CD4-positive, alpha-beta T cell treated with Interleukin-12 subunit alpha and Interleukin-12 subunit beta, for 1 hour (primary cell): ENCODE results near the gene HDLBP.

Experiments
- DNase-seq: peaks from one replicate; pipeline ENCODE4 v3.0.0-alpha.2; 2020

HDLBP gene

DNA sequence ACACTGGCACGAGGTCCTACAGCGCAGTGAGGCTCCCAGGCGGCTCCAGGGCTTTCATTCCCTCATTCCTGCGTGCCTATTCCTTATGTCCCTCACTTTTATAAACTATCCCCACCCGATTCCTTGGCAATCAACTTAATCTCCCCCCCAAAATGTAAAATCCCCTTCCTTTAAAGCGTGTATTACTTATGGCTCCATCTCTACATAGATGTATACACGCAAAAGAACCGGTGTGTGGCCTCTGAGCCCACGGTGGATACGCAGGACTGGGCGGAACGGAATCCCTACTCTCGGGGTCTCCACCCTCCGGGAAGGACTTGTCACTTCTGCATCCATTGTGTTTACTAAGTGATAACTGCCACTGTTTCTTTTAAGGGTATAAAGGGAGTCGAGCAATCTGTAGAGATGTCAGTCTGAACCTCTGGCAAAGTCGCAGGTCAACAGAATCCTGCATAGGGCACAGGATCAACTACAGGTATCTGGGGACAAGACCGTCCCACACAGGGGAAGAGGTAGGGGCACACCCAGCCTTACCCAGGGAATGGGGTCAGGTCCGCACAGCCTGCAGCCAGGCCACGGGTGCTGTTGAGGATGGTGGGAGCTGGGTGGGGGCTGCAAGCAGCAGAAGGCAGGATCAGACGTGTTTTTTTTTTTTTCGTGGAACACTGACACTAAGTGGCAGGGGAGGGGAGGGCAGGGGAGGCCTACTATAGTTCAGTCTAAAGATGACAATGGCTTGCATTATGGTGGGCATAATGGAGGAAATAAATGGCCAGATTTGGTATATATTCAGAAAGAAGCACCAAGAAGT, 42.1 kb downstream of the HDLBP start:
- no peak for DNase-seq

DNA sequence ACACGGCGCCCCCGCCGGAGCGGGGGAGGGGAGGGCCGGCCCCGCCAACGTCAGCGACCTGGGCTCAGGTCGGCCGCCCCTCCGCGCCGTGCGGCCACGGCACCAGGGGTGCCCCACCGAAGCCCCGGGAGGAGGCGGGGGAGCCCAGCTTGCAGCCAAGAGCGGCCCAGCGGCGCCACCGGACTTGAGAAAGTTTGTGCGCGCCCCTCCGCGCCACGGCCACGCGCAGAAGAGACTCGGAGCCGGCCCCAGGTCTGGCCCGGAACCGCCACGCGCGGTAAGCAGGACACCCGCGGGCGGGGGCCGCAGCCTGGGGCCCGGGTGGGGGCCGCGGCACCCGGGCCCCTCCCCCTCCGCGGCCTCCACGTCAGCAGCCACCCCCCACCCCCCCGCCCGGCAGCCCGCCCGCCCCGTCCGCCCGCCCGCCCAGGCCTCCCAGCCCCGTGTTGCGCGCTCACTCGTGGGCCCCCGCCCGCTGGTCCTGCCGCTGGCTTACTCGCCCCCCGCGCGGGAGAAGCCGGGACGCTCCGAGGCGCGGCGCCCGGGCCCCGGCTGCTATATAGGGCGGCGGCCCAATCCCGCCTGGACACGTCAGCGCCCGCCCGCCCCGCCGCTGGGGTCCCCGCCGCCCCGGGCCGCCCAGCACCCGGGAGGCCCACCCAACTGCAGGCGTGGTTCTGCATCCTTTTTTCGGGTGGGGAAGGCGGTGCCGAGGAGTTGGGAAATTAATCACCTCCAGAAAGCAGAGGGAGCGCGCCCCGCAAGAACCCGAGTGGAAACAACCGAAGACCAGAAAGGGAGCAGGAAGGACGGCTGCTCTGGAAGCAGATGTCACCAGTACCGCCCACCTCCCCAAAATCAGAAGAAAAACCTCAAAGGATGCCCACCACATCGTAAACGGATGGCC, 42.9 kb downstream of the HDLBP start:
- peak; percentile 65 for DNase-seq

DNA sequence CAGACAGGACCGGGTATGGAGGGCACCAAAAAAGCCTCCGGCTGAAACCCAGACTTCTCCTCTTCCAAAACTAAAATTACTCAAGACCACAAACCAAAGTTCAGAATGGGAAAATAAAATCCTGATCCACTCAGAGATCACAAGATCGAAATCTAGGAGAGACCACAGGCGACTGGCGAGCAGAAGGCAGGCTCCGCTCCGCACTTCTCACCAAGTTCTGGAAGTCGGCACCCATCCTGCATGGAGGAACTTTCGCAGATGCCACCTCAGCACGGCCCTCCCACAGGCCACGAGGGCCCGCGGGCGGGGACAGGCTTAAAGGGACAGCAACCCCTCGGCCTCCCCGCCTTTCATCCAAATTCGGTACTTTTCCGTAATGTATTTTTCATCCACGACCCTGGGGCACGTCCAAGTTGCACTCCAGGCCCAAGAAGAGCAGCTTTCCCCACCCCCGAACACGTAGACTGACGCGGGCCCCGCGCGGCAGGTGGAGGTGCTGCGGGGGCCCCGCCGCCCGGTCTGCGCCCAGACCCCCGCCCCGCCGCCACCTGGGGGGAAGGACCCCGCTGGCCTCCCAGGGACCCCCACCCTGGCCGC, 43.7 kb downstream of the HDLBP start:
- peak; percentile 54 for DNase-seq

DNA sequence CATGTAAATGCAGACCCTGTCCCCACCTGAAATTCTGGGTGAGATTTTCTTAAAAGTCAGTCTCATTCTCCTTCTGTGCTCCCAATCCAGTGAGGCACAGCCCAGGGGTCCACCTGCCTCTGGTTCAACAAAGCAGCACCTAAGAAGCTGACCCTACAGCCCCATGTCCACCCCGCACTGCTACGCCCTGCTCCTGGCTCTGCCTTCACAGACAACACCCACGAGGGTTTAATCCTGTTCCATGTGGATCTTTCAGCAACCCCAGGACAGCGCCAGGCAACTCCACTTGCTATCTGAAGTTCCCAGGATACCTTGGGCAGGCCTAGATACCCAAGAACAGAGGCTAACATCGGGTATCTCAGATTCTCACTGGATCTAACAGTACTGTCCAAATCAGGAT, 44.9 kb downstream of the HDLBP start:
- DNase-seq = no peak

DNA sequence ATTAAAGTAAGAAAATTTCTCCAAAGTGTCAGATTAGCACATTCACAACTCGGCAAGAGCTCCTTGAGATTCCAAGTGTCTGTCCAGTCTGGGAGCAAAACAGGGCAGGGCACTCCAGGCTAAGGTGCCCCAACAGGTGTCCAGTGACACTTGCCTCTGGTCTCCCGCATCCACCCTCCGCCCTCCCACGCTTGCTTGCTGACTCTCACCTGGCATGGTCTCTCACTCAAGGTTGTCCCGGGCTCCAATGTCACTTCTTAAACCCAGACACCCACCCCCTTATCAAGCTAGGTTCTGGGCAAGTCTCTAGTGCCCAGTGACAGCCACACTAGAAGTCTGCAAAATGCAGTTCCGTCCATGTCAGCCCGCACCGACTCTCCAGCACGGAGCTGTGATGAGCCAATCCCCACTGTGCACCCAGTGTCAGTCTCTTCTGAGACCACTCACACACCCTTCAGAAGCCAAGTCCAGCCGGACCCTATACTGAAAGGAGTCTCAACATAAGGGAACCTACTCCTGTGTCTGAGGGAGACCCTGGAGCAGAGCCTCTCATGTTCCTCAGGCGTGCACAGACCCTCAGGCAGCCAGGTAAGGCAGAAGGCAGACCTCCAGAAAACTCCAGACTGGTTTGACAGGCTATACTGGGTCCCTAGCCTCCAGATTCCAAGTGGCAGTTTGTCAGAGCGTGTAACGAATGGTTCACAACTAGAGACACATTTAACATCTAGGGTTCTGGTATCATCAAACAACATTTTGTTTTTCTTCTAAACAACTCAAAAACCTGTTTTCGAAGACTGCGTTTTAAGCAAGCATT, 45.6 kb downstream of the HDLBP start:
- DNase-seq = no peak

DNA sequence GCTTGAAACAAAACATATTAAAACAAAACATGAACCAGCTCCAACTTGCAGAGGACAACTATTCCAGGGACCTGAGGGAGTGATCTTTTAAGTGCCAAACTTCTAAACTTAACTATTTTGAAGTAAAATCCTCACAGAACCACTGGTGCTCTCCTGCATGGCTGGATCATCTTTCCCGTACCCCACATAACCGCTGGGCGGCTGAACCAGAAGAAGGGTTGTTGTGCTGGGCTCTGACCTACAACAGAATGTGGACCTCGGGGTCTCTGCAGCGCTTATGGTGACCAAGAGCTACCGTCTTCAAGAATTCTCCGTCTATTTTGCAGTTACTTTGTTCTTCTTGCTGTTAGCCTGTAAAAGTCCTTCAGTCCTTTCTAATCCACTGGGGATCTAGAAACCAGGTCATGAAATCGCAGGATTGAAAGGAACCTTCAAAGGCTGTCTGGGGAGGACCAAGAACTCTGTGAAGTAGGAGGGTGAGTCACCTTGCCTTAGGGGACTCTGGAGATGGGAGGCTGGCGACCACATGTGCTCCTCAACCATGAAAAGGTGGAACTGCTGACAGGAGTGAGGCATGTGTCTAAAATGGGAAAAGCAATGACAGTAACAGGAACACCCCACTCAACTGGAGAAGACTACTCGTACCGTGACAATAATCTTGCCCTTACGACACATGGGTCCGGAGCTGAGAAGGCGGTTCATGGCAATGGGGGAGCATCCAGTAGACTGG, 46.6 kb downstream of the HDLBP start:
- DNase-seq = no peak

DNA sequence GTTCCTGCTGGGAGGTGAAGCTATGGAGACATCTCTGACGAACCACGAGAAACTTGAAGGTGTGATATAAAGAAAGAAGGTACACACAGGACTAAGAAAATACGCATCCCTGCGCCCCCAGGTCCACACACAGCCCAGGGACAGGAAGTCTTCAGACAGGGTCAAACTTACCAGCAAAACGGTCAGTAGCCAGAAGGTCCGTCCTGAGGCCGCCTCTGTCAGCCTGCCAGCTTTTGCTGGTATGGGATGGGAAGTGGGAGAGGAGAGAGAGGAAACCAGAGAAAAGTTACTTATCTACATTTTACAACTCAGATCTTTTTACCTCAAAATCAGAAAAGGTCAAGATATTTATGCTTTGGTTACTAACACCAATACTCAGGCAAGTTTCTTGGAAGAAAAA, 47.2 kb downstream of the HDLBP start:
- no peak for DNase-seq

DNA sequence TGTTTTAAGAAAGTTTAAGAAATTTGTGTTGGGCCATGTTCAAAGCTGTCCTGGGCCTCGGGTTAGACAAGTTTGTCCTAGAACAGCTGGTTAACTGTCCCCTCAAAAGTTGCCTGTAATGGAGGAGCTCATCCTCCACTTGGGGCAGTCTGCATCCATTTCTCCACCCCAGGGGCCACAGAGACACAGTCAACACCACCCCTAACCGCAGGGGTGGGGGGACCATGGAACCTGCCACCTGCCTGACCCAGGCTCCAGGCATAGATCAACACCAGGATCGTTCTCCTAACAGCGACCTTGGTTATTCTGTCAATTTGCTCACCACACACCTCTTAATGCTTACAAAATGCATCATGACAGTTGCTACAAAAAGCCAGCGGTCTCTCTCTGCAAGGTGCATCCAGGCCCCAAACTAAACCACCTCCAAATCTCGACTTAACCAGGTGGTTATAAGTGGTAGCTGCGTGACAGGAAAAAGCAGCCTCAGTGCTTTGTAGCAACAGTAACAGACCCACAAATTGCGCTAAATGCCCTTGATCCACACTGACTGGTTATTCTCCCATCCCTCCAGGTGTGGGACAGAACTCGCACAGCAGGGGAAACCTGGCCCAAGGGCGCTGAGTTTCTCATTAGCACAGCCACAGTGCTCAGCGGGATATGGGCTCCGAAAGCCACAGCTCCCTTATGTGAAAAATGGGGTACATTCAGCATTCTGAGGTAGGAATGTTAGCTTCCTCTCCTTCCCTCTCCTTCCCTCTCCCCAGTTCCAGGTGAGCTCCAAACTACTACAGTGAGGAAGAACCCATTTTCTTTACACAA, 48.0 kb downstream of the HDLBP start:
- peak; percentile 7 for DNase-seq

DNA sequence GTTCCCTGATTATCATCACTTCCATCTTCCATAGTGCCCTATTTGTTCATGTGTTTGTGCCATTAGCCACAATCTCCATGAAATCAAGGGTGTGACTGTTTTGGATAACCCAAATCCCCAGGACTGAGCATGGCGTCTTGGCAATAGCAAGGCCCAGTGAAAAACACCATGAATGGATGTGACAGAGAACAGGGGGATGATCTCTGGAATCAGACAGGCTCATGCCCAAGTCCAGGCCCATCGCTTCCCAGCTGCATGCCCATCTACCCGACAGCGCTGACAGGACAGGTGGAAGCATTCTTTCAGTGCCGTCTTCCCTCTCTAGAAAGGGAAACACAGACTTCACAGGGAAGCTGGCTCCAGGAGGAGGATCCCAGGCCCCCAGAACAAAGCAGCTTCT, 50.0 kb downstream of the HDLBP start:
- no peak for DNase-seq

DNA sequence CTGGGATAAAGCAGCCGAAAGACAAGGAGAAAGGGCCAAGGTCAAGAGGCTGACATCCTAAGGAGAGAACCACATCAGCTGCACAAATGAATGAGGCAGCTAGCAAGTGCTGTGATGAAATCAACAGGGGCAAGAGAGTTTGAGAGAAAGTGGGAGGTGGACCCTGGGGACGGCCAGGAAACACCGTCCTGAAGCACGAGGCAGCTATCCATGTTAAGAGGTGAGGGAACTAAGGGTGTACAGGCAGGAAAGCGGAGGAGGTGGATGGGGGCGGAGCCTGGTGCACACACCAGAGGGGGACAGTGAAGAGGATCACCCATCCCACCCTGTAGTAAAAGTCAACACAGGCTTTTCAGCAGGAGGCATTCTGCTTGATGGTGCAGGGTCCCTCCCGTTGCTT, 52.4 kb downstream of the HDLBP start:
- DNase-seq = no peak

DNA sequence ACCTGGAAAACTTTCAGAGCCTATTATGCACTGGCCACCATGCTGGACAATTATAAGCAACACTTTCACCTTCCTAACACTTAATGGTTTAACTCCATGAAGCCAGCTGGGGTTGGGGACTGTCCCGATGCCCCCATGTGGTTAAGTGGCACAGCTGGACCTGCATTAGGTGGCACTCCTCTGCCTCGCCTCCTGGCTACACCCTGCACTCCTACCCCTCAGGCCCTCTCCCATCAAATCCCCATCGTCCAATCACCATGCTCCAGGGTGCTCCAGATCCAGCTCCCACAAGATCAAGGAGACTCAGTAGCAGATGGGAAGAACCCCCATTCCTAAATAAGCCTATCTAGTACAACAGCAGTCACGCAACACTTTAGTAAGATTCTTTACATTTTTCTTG, 53.8 kb downstream of the HDLBP start:
- DNase-seq = no peak

DNA sequence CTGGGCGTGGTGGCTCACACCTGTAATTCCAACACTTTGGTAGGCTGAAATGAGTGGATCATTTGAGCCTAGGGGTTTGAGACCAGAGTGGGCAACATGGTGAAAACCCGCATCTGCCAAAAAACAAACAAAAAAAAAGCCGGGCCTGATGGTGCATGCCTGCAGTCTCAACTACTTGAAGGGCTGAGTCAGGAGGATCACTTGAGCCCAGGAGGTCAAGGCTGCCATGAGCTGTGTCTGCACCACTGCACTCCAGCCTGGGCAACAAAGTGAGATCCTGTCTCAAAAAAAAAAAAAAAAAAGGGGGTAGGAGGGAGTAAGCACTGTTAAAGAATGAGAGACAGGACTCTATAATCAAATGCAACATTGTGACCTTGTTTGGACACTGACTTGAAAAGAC, 54.6 kb downstream of the HDLBP start:
- DNase-seq = no peak

DNA sequence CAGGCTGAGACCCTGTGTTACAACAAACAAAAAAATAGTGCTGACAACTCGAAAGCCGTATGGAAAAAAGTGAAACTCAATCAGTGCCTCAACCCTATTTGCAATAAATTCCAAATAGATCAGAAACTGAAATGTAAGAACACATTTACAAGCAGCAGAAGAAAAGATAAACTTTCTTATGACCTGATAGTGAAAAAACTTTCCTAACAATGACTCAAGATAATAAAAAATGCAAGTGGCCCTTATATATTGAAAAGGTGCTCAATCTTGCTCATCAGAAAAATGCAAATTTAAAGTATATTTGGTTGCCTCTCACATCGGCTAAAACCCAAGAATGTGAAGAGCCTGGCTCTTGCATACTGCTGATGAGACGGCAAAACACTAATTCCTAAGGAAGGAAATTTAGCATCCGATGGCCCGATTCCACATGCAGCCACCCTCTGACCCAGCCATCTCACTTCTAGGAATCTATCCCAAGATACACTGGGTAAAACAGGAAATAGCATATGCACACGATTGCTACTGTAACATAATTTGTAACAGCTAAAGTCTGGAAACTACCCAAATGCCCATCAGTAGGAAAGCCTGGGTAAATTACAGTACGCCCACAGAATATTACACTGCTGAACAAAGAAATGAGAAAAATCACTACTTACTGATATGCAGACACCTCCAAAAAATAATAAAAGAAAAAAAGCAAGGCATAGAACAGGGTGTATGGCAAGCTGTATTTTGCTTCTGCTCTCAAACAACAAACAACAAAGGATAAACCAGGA, 56.8 kb downstream of the HDLBP start:
- DNase-seq = no peak

DNA sequence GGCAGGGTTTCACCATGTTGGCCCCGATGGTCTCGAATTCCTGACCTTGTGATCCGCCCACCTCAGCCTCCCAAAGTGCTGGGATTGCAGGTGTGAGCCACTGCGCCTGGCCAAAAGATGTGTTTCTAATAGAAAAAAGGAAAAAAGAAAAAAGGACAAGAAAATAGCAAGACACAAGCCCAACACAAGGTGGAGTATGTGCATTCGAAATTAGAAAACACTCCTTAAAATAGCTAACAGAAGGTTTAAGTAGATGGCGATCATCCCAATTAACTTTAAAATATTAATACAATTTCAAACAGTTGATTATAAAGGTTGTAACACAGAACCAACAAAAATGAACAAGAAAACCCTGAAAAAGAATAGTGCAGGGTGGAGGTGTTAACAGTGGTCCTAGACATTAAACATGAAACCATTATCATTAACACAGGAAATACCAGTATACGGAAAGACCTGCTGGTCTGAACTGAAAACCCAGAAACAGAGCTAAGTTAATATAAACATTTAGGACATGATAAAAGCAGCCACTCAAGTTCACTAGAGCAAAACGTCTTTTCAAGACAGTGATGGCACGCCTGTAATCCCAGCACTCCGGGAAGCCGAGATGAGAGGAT, 57.9 kb downstream of the HDLBP start:
- DNase-seq = no peak

DNA sequence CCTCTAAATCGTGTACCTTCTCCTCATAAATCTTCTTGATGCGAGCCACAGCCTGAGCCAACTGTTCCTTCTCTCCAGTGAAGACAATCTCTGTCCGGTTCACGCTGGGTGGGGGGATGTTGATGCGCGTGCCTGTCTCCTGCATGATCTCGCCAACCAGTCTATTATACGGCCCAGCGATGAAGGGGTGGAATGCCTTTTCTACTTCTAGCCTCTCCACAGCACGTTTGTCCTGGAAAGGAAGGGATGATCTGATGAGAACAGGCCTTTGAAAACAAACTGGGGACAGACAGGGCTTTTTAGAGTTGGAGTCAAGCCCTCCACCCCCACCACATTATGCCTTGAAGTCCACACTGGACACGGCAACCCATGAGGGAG, 59.3 kb downstream of the HDLBP start:
- no peak for DNase-seq

DNA sequence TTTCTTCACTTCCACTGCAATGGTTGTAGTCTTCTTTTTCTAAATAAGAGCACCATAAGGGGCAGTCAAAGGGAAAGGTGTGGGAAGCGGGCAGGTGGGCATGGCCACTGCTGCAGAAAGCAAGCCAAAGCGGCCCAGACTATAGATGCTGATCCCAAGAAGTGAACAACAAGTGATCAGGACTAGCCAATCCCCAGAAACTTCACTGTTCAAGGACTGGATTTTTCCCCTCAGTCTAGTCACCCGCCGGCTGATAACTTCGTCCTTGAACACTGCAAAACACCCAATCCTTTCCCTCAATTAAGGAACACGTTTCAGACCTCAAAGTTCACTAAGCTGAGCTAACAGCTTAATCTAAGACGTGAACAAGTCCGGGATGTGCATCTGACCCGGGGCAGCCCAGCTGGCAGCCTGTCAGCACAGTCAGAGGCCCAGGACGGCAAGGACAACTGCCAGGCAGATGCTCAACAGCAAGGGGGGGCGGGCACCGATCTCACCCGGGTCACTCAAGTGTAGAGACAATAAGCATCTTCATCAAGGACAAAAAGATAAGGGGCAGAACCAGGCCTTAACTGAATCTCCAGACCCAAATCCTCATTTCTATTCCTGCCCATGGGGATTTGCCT, 59.8 kb downstream of the HDLBP start:
- no peak for DNase-seq

DNA sequence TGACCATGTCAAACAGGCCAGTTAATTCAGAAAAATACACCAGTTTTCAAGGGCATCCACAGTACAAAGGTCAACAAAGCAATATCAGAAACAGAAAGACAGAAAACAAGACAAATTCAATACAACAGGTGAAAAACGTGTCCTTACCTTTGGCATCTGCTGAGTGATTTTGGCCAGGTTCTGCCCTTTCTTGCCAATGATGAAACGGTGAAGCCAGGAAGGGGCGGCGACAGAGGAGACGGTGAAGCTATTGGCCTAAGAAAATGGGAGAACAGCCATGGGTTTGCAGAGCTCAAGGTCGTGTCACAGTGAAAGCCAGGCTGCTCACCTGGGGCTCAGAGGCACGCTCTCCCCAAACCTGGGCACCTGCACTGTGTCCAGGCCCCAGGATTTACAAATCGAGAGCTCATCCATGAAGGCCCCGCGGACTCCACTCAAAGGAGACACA, 60.5 kb downstream of the HDLBP start:
- no peak for DNase-seq

DNA sequence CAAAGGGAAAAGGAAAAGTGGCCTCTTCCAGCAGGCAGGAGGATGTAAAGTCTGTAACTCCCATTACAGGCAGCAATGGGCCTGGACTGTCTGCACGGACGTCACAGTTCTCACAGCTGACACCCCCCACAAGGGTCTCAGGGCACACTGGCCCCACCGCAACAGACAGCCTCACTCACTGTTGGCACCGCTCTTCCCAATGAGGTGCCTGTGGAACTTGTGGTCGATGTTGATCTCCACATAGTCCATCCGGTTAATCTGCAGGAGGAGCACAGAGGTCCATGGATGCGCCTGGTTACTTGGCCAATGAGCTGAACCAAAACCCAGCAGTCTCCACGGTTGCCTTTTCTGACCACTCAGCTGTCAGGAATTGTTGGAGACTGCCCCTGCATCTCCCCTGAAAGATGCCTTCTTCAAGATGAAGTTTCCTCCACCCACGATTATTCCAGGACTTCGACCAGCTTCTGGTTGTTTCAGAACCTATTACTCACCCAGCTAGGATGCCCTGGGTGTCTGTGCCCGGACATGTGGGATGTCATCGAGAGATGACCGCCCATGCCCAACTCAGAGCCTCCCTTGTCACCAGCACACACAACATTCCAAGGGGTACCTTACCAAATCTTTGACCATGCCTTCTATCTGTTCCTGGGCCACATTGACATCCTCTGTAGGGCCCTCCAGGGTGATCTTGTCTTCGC, 62.5 kb downstream of the HDLBP start:
- DNase-seq = no peak

DNA sequence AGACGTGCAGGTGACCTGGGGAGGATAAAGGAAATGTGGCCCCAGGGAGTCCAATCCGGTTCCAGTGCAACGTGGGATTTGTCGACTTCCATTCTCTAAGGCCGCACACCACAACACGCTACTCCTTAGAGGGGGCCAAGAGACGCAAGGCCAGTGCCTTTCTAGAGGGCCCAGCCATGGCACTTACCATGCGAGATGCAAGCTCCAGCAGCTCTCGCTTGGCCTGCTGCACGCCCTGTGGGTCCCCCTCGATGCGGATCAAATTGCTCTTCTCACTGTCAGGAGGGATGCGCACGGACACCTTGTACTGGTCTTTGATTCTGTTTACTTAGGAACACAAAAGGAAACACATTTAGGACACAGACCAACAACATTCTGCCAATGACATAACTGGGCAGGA, 65.8 kb downstream of the HDLBP start:
- DNase-seq = no peak
